ENCODE results near the gene BICDL2.
A peak's percentile ranks its signal among the peaks of the same experiment; 100 is the strongest.

Gene BICDL2

GRCh38 chr16:3008690-3009037 is 28.1 kb downstream of the BICDL2 start:
- DNase-seq: no peak

GRCh38 chr16:3007957-3008689 is 28.6 kb downstream of the BICDL2 start:
- no peak for DNase-seq

- DNase-seq: no peak
Observed at GRCh38 chr16:3007059-3007956, 29.4 kb downstream of the BICDL2 start.

GRCh38 chr16:3004781-3005284 is 31.9 kb downstream of the BICDL2 start:
- no peak for DNase-seq

- DNase-seq: no peak
Observed at GRCh38 chr16:3004319-3004718, 32.4 kb downstream of the BICDL2 start.

- DNase-seq: peak; percentile 99
Observed at GRCh38 chr16:3003582-3004270, 33.0 kb downstream of the BICDL2 start.

- no peak for DNase-seq
Observed at GRCh38 chr16:3001316-3001715, 35.4 kb downstream of the BICDL2 start.

GRCh38 chr16:3000540-3000939 is 36.2 kb downstream of the BICDL2 start:
- DNase-seq: no peak

- DNase-seq: no peak
Observed at GRCh38 chr16:2999929-3000328, 36.8 kb downstream of the BICDL2 start.

GRCh38 chr16:2996298-2996697 is 40.4 kb downstream of the BICDL2 start:
- DNase-seq: no peak

- DNase-seq: no peak
Observed at GRCh38 chr16:2992383-2993081, 44.2 kb downstream of the BICDL2 start.

GRCh38 chr16:2991566-2992261 is 45.0 kb downstream of the BICDL2 start:
- DNase-seq: no peak

- DNase-seq: no peak
Observed at GRCh38 chr16:2990891-2991290, 45.9 kb downstream of the BICDL2 start.

GRCh38 chr16:2988590-2989099 is 48.1 kb downstream of the BICDL2 start:
- no peak for DNase-seq

GRCh38 chr16:2987833-2988232 is 48.9 kb downstream of the BICDL2 start:
- no peak for DNase-seq

GRCh38 chr16:2987286-2987685 is 49.5 kb downstream of the BICDL2 start:
- no peak for DNase-seq

- DNase-seq: no peak
Observed at GRCh38 chr16:2986623-2987188, 50.0 kb downstream of the BICDL2 start.

- DNase-seq: no peak
Observed at GRCh38 chr16:2985893-2986355, 50.8 kb downstream of the BICDL2 start.

- no peak for DNase-seq
Observed at GRCh38 chr16:2985462-2985861, 51.3 kb downstream of the BICDL2 start.

GRCh38 chr16:2983706-2984136 is 53.0 kb downstream of the BICDL2 start:
- DNase-seq: peak; percentile 62 to 79

- no peak for DNase-seq
Observed at GRCh38 chr16:2982402-2982801, 54.3 kb downstream of the BICDL2 start.

Measured in NCI-H1930 (cell line).